Suppressor macrophage (primary cell): ENCODE measurements around the gene STH.

Source experiments
- DNase-seq, 4 experiments: peaks; one replicate each; pipeline ENCODE4 v3.0.0-alpha.2; 2020 to 2022

Gene STH

GRCh38 chr17:45968732-45969131, 30.3 kb upstream of the STH start:
- no peak for DNase-seq

- DNase-seq, result no peak
Observed at GRCh38 chr17:45969726-45970125, 29.3 kb upstream of the STH start.

GRCh38 chr17:45970659-45971058, 28.4 kb upstream of the STH start:
- DNase-seq, result no peak

- DNase-seq, result no peak
Observed at GRCh38 chr17:45971698-45972141, 27.3 kb upstream of the STH start.

GRCh38 chr17:45972531-45972930, 26.5 kb upstream of the STH start:
- no peak for DNase-seq

GRCh38 chr17:45973099-45973780, 25.8 kb upstream of the STH start:
- DNase-seq, result no peak

- no peak for DNase-seq
Observed at GRCh38 chr17:45973946-45974859, 24.8 kb upstream of the STH start.

- no peak for DNase-seq
Observed at GRCh38 chr17:45974916-45975630, 24.0 kb upstream of the STH start.

- DNase-seq, result no peak
Observed at GRCh38 chr17:45975640-45976295, 23.3 kb upstream of the STH start.

- DNase-seq, result no peak
Observed at GRCh38 chr17:45976391-45976754, 22.7 kb upstream of the STH start.

- no peak for DNase-seq
Observed at GRCh38 chr17:45976755-45977505, 22.1 kb upstream of the STH start.

GRCh38 chr17:45977506-45977824, 21.6 kb upstream of the STH start:
- DNase-seq, result no peak

- no peak for DNase-seq
Observed at GRCh38 chr17:45977976-45978626, 20.9 kb upstream of the STH start.

- no peak for DNase-seq
Observed at GRCh38 chr17:45979137-45979536, 19.9 kb upstream of the STH start.

- DNase-seq, result no peak
Observed at GRCh38 chr17:45980855-45981254, 18.2 kb upstream of the STH start.

GRCh38 chr17:45981306-45981705, 17.7 kb upstream of the STH start:
- DNase-seq, result no peak

- no peak for DNase-seq
Observed at GRCh38 chr17:45982791-45983613, 16.0 kb upstream of the STH start.

- DNase-seq, result no peak
Observed at GRCh38 chr17:45983614-45984310, 15.3 kb upstream of the STH start.

- DNase-seq, result no peak
Observed at GRCh38 chr17:45984368-45984767, 14.7 kb upstream of the STH start.

GRCh38 chr17:45985447-45985846, 13.6 kb upstream of the STH start:
- DNase-seq, result no peak
